ENCODE results near the gene CYTH1. TPM values are rescaled to one million over a fixed set of nuclear protein-coding genes. Genes with fewer than 3 reads are reported as not detected.

CYTH1 gene
- total RNA-seq, 4 donors from 2014 or later = 42.1 to 86.7 (median 67.5) TPM

DNA sequence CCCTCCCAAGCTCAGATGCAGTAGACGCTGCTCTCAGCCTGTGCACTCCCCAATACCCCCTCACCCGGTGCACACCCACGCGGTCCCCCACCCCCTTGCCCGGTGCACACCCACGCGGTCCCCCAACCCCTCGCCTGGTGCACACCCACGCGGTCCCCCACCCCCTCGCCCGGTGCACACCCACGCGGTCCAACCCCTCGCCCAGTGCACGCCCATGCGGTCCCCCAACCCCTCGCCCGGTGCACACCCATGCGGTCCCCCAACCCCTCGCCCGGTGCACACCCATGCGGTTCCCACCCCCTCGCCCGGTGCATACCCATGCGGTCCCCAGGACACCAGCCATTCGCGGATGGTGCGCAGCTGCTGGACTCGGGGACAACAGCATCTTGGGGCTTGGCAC lies 19.9 kb upstream of the CYTH1 start:
- intact Hi-C loops (cut with DNase I) = no loop called here
- DNase-seq = no peak
- H3K4me1 ChIP-seq = peaks cover 5 to 63% (median 21%) of the 10 kb centered on the region in 3 donors

DNA sequence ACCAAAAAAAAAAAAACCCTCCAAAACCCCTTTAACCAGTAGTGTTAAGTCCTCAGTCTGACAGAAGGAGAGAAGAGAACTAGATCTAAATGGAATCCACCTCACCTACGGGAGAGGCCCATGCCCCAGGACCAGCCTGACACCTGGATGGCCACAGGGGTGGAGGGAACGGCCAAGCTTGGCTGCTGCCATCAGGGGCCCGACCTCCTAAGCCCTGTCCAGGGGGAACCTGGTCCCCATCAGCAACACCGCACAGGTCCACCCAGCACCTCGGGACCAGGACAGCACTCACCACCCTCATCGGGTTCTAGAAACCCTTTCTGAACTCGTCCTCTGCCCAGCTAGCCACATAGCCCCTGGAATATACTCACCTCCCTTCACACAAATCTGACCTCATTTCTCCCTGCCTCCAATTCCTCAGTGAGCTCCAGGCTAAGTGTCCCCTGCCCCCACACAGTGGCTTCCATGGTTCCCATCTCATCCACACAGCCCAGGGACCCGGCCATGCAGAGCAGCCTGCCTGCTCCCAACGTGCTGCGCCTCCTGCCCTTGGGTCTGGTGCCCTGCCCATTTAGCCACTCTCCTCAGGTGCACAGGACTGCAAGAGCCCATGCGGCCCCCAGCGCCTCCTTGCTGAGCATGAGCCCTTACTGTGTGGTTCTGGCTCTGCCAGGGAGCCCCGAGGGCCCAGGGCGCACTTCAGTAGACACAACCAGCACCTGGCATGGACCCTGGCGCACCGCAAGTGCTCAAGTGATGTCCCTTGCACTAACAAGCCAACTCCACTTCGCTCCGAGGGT lies 18.3 kb upstream of the CYTH1 start:
- no peak overlapping the region for H3K4me3 ChIP-seq
- TF ChIP-seq, protein P1, sequence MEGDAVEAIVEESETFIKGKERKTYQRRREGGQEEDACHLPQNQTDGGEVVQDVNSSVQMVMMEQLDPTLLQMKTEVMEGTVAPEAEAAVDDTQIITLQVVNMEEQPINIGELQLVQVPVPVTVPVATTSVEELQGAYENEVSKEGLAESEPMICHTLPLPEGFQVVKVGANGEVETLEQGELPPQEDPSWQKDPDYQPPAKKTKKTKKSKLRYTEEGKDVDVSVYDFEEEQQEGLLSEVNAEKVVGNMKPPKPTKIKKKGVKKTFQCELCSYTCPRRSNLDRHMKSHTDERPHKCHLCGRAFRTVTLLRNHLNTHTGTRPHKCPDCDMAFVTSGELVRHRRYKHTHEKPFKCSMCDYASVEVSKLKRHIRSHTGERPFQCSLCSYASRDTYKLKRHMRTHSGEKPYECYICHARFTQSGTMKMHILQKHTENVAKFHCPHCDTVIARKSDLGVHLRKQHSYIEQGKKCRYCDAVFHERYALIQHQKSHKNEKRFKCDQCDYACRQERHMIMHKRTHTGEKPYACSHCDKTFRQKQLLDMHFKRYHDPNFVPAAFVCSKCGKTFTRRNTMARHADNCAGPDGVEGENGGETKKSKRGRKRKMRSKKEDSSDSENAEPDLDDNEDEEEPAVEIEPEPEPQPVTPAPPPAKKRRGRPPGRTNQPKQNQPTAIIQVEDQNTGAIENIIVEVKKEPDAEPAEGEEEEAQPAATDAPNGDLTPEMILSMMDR (IDR thresholded peaks at IDR 0.05) = no peak
- TF ChIP-seq POLR2A (IDR thresholded peaks at IDR 0.05) = no peak
- peaks cover 5 to 50% (median 17%) of the 10 kb centered on the region in 3 donors for H3K4me1 ChIP-seq
- peaks cover 30 to 94% (median 41%) of the 10 kb centered on the region in 3 donors for H3K36me3 ChIP-seq
- DNase-seq = no peak
- no peaks in the 10 kb centered on the region for H3K27me3 ChIP-seq
- H3K9me3 ChIP-seq = no peaks in the 10 kb centered on the region
- intact Hi-C loops (cut with DNase I) = no loop called here
- 83 to 85% methylated on average over 11 to 16 of the region's 18 CpGs for WGBS, 2 donors
- no peak overlapping the region for H3K27ac ChIP-seq

More for the DNA sequence above, 19.9 kb upstream of the CYTH1 start:
- no peak overlapping the region for H3K4me3 ChIP-seq
- H3K27ac ChIP-seq = peak overlapping the region in 2 of 4 donors; percentile 1 to 44
- TF ChIP-seq, protein P1 (IDR thresholded peaks at IDR 0.05) = no peak
- no peak for TF ChIP-seq POLR2A (IDR thresholded peaks at IDR 0.05)
- 70 to 87% methylated on average over 9 to 10 of the region's 30 CpGs for WGBS, 2 donors
- H3K27me3 ChIP-seq = no peaks in the 10 kb centered on the region
- no peaks in the 10 kb centered on the region for H3K9me3 ChIP-seq
- H3K36me3 ChIP-seq = peaks cover 24 to 94% (median 46%) of the 10 kb centered on the region in 3 donors

DNA sequence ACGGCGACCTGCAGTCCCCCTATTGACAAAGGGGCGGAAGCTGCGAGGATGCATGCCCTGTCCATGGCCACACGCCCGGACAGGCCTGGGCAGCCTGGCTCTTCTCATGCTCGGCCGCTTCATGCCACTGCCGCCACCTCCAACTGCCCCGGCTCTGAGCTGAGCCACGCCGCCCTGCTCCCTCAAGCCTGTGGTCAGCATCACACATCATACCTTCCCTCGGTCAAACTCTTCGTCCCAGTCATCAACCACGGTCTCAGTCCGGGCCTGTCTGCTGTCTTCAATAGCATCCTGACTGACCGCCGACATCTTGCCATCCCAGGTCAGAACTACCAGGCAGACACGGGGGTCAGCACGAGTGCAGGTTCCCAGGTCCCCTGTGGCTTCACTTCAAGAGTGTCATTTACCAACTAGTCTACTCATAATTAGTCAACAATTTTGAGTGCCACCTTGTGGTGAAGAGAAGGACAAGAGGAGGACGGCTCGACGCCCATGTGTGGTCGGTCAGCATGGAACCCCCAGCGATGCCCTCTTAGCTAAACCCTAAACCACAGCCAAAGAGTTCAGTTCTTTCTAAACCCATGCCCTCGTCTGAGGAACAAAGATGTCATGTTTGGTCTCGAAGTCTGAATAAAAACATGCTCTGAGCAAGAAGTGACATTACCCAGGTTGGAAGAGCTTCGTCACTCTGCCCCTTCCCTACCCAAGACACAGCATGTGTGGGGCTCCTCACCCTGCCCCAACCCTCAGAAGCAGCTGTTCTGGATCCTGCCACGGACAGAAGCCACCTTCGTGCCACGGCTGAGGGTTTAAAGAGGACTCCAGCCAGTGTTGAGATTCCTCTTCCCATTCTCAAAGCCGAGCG lies 16.9 kb upstream of the CYTH1 start:
- WGBS, 2 donors = 76 to 82% methylated on average over 22 to 29 of the region's 33 CpGs
- no peaks in the 10 kb centered on the region for H3K9me3 ChIP-seq
- DNase-seq = no peak
- peaks cover 34 to 96% (median 41%) of the 10 kb centered on the region in 3 donors for H3K36me3 ChIP-seq
- intact Hi-C loops (cut with DNase I) = no loop called here
- peak overlapping the region in 1 of 4 donors; percentile 6 for H3K27ac ChIP-seq
- H3K4me3 ChIP-seq = no peak overlapping the region
- H3K27me3 ChIP-seq = no peaks in the 10 kb centered on the region
- H3K4me1 ChIP-seq = peaks cover 5 to 40% (median 17%) of the 10 kb centered on the region in 3 donors
- no peak for TF ChIP-seq POLR2A (IDR thresholded peaks at IDR 0.05)
- TF ChIP-seq, protein P1 (IDR thresholded peaks at IDR 0.05) = peak; percentile 34 to 52 (median 42)

DNA sequence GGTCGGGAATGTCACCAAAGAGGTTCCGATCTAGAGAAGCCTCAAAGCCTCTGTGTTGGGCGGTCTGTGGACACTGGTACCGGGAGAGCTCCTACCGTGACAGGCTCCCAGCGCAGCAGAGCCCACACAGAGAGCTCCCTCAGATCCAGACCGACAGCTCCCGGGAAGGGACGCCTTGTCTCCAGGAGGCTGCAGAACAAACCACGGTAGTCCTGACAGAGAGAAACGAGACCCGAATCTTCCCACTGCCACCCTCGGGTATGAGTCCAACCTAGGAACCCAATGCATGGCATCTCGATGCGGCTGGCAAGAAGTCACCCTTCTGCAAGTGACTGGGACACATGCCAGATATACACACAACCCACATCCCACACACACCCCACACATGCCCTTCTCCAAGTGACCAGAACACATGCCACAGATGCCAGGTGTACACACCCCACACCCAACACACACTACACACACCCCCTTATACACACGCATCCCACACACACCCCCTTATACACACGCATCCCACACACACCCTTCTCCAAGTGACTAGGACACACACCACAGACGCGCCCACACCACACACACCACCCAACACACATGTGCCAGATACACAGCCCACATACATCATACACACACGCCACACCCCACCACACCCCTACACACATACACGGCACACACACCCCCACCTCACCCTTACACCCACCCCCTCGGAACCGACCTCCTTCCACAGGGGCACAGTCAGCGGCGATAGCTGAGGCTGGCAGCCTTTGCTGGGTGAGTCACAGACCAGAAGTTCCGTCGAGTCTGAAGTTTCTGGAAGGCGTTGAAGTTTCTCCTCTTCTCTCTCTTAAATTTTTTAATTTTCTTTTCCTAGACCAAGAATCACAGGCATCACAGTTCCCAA lies 15.9 kb upstream of the CYTH1 start:
- Histone ChIP-seq H3K9me3 (no peaks in the 10 kb centered on the region), H3K27me3 (no peaks in the 10 kb centered on the region), H3K4me3 (no peak overlapping the region), H3K36me3 (peaks cover 25 to 96% (median 35%) of the 10 kb centered on the region in 3 donors), H3K4me1 (peaks cover 5 to 34% (median 11%) of the 10 kb centered on the region in 3 donors), H3K27ac (no peak overlapping the region)
- WGBS, 2 donors = 77 to 84% methylated on average over 16 to 17 of the region's 28 CpGs
- intact Hi-C loops (cut with DNase I) = no loop called here
- no peak for DNase-seq
- TF ChIP-seq, protein P1 (IDR thresholded peaks at IDR 0.05) = no peak
- TF ChIP-seq POLR2A (IDR thresholded peaks at IDR 0.05) = no peak
